OCI-LY3 (cell line): ENCODE data around the gene SHISA4.
"Not testable (repeated sequence)": the region's sequence is repeated elsewhere in the genome, so short reads cannot be mapped to it uniquely, and the experiment has no call there.

Experiments
- H2AFZ ChIP-seq: fragments of 200-600, 300-600 bp; shearing (Covaris generic); 2 replicates; pipeline ENCODE4 v1.6.0; 2014; ENCODE audit warnings: antibody characterized with exemption, low read depth, low read length
- H3K27ac ChIP-seq: fragments of 200-600, 300-600 bp; sonication (generic); 2 replicates; pipeline ENCODE4 v1.5.1; 2014; ENCODE audit warnings: mild to moderate bottlenecking, low read length, moderate library complexity, mixed read lengths
- H3K27me3 ChIP-seq: fragments of 200-600, 300-600 bp; sonication (generic); 2 replicates; pipeline ENCODE4 v1.6.1; 2014; ENCODE audit warnings: low read depth, low read length, mixed read lengths
- H3K36me3 ChIP-seq: fragments of 200-600, 300-600 bp; sonication (generic); replicated peaks from 2 replicates; pipeline ENCODE3; 2014; ENCODE audit warnings: low read depth, low read length, mixed read lengths
- H3K4me1 ChIP-seq: fragments of 300-600, 200-600 bp; sonication (generic); 2 replicates; pipeline ENCODE4 v1.6.1; 2014; ENCODE audit warnings: low read length, mixed read lengths
- H3K4me2 ChIP-seq: fragments of 200-600, 300-600 bp; sonication (generic); 2 replicates; pipeline ENCODE4 v1.6.1; 2014; ENCODE audit warnings: low read length, mixed read lengths
- H3K4me3 ChIP-seq: fragments of 300-600, 200-600 bp; sonication (generic); 2 replicates; pipeline ENCODE4 v1.5.1; 2014; ENCODE audit warnings: antibody characterized with exemption, mild to moderate bottlenecking, low read length, moderate library complexity
- H3K79me2 ChIP-seq: fragments of 300-600, 200-600 bp; shearing (Covaris generic); 2 replicates; pipeline ENCODE4 v1.6.1; 2014; ENCODE audit warnings: mild to moderate bottlenecking, low read length, mixed read lengths
- H3K9ac ChIP-seq: fragments of 300-600, 200-600 bp; shearing (Covaris generic); 2 replicates; pipeline ENCODE4 v1.6.0; 2014; ENCODE audit warnings: mild to moderate bottlenecking, low read length, moderate library complexity
- H3K9me3 ChIP-seq: fragments of 200-600, 300-600 bp; shearing (Covaris generic); 2 replicates; pipeline ENCODE4 v1.6.1; 2014; ENCODE audit warnings: low read length, mixed read lengths; ENCODE audit not compliant: insufficient read depth
- H4K20me1 ChIP-seq: fragments of 200-600, 300-600 bp; sonication (generic); 2 replicates; pipeline ENCODE4 v1.6.1; 2016; ENCODE audit warnings: low read length, mixed read lengths; ENCODE audit not compliant: insufficient read depth
- EZH2phosphoT487 ChIP-seq: fragments of 200-600 bp; shearing (Covaris generic); IDR thresholded peaks from 2 replicates; pipeline ENCODE4 v1.6.1; 2018; ENCODE audit warnings: antibody characterized with exemption, mixed run types, low read depth
- TF ChIP-seq, protein P1 (sequence below): fragments of 200-600, 300-600 bp; sonication (generic); IDR thresholded peaks from 2 replicates; pipeline ENCODE4 v1.5.1; 2014; ENCODE audit warnings: antibody characterized with exemption, low read length, low read depth

SHISA4 gene

DNA sequence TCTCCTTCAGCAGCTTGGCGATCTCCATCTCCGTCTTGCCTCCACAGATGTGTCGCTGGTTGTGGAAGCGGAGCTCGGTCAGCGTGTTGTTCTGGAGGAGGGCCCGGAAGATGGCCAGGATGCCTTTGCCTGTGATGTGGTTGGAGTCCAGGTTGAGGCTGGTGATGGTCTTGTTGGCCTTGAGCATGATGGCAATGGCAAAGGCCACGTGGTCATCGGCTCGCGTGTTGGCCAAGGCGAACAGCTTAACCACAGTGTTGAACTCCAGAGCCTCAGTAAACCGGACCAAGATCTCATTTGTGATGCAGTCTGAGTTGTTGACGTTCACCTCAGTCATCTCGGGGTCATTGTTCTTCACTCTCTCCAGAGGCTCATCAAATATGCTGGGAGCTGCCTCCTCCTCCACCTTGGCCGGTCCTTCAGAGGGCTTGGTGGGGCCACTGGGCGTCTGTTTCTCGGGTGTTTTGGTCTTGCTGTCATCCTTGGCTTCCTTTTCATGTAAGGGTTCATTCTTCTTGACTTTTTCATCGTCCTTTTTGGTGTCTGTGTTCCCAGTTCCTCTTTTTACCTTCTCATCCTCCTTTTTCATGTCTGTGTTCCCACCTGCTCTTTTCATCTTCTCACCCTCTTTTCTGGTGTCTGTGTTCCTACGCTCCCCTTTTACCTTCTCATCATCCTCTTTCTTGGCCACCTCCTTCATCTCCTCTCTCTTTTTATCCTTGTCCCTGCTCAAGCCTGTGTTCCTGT is 11.2 kb downstream of the SHISA4 start:
- Histone ChIP-seq H4K20me1 (no peaks in the 10 kb centered on the region), H3K9ac (no peak overlapping the region), H2AFZ (no peak overlapping the region), H3K4me1 (peaks cover 5% of the 10 kb centered on the region; the same call in 1 of the 2 replicates), H3K36me3 (no peaks in the 10 kb centered on the region), H3K4me3 (no peak overlapping the region), H3K9me3 (no peaks in the 10 kb centered on the region), H3K79me2 (no peaks in the 10 kb centered on the region), H3K4me2 (no peak overlapping the region), H3K27me3 (no peaks in the 10 kb centered on the region), H3K27ac (no peak overlapping the region)
- TF ChIP-seq EZH2phosphoT487: no peak
- TF ChIP-seq, protein P1, sequence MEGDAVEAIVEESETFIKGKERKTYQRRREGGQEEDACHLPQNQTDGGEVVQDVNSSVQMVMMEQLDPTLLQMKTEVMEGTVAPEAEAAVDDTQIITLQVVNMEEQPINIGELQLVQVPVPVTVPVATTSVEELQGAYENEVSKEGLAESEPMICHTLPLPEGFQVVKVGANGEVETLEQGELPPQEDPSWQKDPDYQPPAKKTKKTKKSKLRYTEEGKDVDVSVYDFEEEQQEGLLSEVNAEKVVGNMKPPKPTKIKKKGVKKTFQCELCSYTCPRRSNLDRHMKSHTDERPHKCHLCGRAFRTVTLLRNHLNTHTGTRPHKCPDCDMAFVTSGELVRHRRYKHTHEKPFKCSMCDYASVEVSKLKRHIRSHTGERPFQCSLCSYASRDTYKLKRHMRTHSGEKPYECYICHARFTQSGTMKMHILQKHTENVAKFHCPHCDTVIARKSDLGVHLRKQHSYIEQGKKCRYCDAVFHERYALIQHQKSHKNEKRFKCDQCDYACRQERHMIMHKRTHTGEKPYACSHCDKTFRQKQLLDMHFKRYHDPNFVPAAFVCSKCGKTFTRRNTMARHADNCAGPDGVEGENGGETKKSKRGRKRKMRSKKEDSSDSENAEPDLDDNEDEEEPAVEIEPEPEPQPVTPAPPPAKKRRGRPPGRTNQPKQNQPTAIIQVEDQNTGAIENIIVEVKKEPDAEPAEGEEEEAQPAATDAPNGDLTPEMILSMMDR: no peak

DNA sequence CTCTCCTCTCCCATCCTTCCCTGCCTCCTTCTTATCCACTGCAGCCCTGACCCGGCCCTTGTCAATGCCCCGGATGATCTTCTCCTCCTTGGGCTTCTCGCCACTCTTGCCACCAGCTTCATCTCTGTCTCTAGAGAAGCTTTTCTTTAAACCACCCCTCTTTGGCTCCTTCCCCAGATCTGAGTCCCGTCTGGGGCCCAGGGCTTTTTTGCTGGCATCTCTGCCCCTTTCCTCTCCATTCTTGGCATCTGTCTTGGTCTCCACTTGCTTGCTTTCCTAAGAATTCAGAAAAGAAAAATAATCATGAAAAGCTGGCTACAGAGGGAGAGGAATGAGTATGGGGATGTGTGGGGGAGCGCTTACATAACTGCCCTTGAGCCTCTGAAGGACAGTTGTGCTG is 11.8 kb downstream of the SHISA4 start:
- H3K9ac ChIP-seq: no peak overlapping the region
- H2AFZ ChIP-seq: no peak overlapping the region
- H3K79me2 ChIP-seq: no peaks in the 10 kb centered on the region
- no peak overlapping the region for H3K4me3 ChIP-seq
- H3K9me3 ChIP-seq: no peaks in the 10 kb centered on the region
- H3K27ac ChIP-seq: no peak overlapping the region
- no peaks in the 10 kb centered on the region for H3K36me3 ChIP-seq
- no peaks in the 10 kb centered on the region for H3K27me3 ChIP-seq
- no peaks in the 10 kb centered on the region for H4K20me1 ChIP-seq
- H3K4me2 ChIP-seq: no peak overlapping the region
- peaks cover 5% of the 10 kb centered on the region; the same call in 1 of the 2 replicates for H3K4me1 ChIP-seq
- TF ChIP-seq, protein P1: no peak
- no peak for TF ChIP-seq EZH2phosphoT487

GRCh38 chr1:201901036-201901435 is 12.3 kb downstream of the SHISA4 start:
- not testable (repeated sequence) for H3K4me1 ChIP-seq, H3K4me2 ChIP-seq, H3K27ac ChIP-seq, H2AFZ ChIP-seq, H3K9me3 ChIP-seq, H3K9ac ChIP-seq, H3K79me2 ChIP-seq, H3K27me3 ChIP-seq, H4K20me1 ChIP-seq, H3K36me3 ChIP-seq, H3K4me3 ChIP-seq

GRCh38 chr1:201902198-201902597 is 13.5 kb downstream of the SHISA4 start:
- no peak overlapping the region for H2AFZ ChIP-seq
- no peaks in the 10 kb centered on the region for H3K27me3 ChIP-seq
- H4K20me1 ChIP-seq: no peaks in the 10 kb centered on the region
- no peak for TF ChIP-seq EZH2phosphoT487
- TF ChIP-seq, protein P1: no peak
- H3K4me2 ChIP-seq: no peak overlapping the region
- no peaks in the 10 kb centered on the region for H3K79me2 ChIP-seq
- H3K4me3 ChIP-seq: no peak overlapping the region
- no peak overlapping the region for H3K27ac ChIP-seq
- H3K9me3 ChIP-seq: no peaks in the 10 kb centered on the region
- H3K4me1 ChIP-seq: no peaks in the 10 kb centered on the region
- H3K9ac ChIP-seq: no peak overlapping the region
- no peaks in the 10 kb centered on the region for H3K36me3 ChIP-seq
